Sigmoid colon (tissue), 7 donors: ENCODE results near the gene RAET1G. TPM values are rescaled to one million over a fixed set of nuclear protein-coding genes. Genes with fewer than 3 reads are reported as not detected.
A peak's percentile ranks its signal among the peaks of the same experiment; 100 is the strongest.

ENCODE experiments used
- DNase-seq: peaks from one replicate; pipeline ENCODE4 v3.0.0-alpha.2; 2019
- H3K27ac ChIP-seq, 4 donors: fragments of 200-600 bp; sonication (generic); one replicate each; pipeline ENCODE4 v1.5.1; 2016 to 2019; ENCODE audit warnings: mild to moderate bottlenecking in 1 of 4
- H3K27me3 ChIP-seq, 3 donors: fragments of 200-600 bp; sonication (generic); one replicate each; pipeline ENCODE4 v1.5.1; 2019; ENCODE audit warnings: mild to moderate bottlenecking in 1 of 3
- H3K36me3 ChIP-seq, 4 donors: fragments of 200-600 bp; sonication (generic); one replicate each; pipeline ENCODE4 v1.5.1; 2016 to 2019
- H3K4me1 ChIP-seq, 4 donors: fragments of 200-600 bp; sonication (generic); one replicate each; pipeline ENCODE4 v1.5.1; 2017 to 2019
- H3K4me3 ChIP-seq, 4 donors: fragments of 200-600 bp; sonication (generic); one replicate each; pipeline ENCODE4 v1.5.1; 2017 to 2019; ENCODE audit warnings: mild to moderate bottlenecking in 2 of 4, moderate library complexity in 1 of 4
- H3K9me3 ChIP-seq, 4 donors: fragments of 200-600 bp in 3 of 4; sonication (generic) in 3 of 4; one replicate each; pipeline versions ENCODE4 v1.5.1 to v1.6.1; 2013 to 2019
- EP300 ChIP-seq, 4 donors: sonication (generic); formaldehyde crosslinking; IDR thresholded peaks; one replicate each; pipeline ENCODE4 v1.6.1; 2017; ENCODE audit warnings: antibody characterized with exemption in 4 of 4
- POLR2A ChIP-seq, 2 donors: fragments of 450-650 bp; IDR thresholded peaks; one replicate each; pipeline ENCODE4 v1.6.1; 2016; ENCODE audit warnings: antibody characterized with exemption in 2 of 2, mild to moderate bottlenecking in 2 of 2, moderate library complexity in 2 of 2
- POLR2AphosphoS5 ChIP-seq, 4 donors: sonication (generic); formaldehyde crosslinking; IDR thresholded peaks; one replicate each; pipeline ENCODE4 v1.6.1; 2017; ENCODE audit warnings: antibody characterized with exemption in 4 of 4
- WGBS, 2 donors: extraction: QIAGEN DNeasy Blood & Tissue Kit; methylation state at CpG; one replicate each; pipeline ENCODE4 v1.1.7; 2013; 5-methylcytosine and 5-hydroxymethylcytosine counted together
- intact Hi-C: fragments of 100-400 bp; cut with DNase I; formaldehyde crosslinking; loops from one replicate; pipeline ENCODE4 v1.15.1; 2023
- polyA plus RNA-seq, 3 donors: library from polyadenylated mRNA; stranded (reverse); fragments of 200-250 nt; gene quantifications; one replicate each; pipeline ENCODE4 v1.2.3, GENCODE V29; 2013
- total RNA-seq, 4 donors: library from RNA; depleted of rRNA; stranded (reverse); fragments of >200 nt; gene quantifications; one replicate each; pipeline ENCODE4 v1.1.0, GENCODE V29; 2016
- TF ChIP-seq, protein P1 (sequence below), 4 experiments: fragments of 450-650 bp in 3 of 4; fragments of 200-600 bp in 1 of 4; IDR thresholded peaks; one replicate each; pipeline ENCODE4 v1.5.1; 2016 to 2019; ENCODE audit warnings: antibody characterized with exemption in 4 of 4, mild to moderate bottlenecking in 3 of 4, moderate library complexity in 2 of 4
- donor health status: healthy with polysubstance abuse.
- donor health status: Bipolar disorder and iron deficiency.
- donor health status: healthy.

Gene RAET1G
- total and polyA plus RNA-seq, 7 donors, result 0.23 TPM; not detected in 6

DNA sequence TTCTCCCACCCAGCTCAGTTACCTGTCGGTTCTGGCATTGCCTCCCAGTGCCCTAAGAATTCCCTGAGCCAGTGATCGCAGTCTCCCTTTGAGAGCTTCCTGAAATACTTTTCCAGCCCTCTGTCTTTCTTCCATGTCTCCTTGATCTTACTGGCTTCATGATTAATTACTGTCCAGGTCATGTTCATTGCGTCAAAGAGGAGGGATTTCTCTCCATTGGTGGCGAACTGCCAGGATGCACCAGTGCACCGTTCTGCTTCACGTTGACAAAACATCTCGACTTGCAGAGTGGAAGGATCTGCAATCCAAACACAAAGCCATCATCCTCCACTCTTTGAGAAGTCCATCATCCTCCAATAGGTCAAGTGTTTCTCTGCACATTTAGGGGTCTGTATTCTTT is 33.6 kb downstream of the RAET1G start:
- H3K36me3 ChIP-seq, result no peaks in the 10 kb centered on the region
- intact Hi-C loops, result no loop called here
- WGBS, 2 donors, result 80 to 89% methylated on average over 7 of the region's 7 CpGs
- DNase-seq, result no peak
- peaks cover 0 to 3% (median under 1%) of the 10 kb centered on the region in 4 donors for H3K4me1 ChIP-seq
- H3K27ac ChIP-seq, result no peak overlapping the region
- H3K4me3 ChIP-seq, result no peak overlapping the region
- H3K9me3 ChIP-seq, result no peaks in the 10 kb centered on the region
- TF ChIP-seq POLR2A (IDR thresholded peaks at IDR 0.05) (no peak), EP300 (IDR thresholded peaks at IDR 0.05) (peak in 1 of 4 donors; percentile 17), POLR2AphosphoS5 (IDR thresholded peaks at IDR 0.05) (peak in 1 of 4 donors; percentile 11)
- TF ChIP-seq, protein P1, sequence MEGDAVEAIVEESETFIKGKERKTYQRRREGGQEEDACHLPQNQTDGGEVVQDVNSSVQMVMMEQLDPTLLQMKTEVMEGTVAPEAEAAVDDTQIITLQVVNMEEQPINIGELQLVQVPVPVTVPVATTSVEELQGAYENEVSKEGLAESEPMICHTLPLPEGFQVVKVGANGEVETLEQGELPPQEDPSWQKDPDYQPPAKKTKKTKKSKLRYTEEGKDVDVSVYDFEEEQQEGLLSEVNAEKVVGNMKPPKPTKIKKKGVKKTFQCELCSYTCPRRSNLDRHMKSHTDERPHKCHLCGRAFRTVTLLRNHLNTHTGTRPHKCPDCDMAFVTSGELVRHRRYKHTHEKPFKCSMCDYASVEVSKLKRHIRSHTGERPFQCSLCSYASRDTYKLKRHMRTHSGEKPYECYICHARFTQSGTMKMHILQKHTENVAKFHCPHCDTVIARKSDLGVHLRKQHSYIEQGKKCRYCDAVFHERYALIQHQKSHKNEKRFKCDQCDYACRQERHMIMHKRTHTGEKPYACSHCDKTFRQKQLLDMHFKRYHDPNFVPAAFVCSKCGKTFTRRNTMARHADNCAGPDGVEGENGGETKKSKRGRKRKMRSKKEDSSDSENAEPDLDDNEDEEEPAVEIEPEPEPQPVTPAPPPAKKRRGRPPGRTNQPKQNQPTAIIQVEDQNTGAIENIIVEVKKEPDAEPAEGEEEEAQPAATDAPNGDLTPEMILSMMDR (IDR thresholded peaks at IDR 0.05), result no peak
- no peaks in the 10 kb centered on the region for H3K27me3 ChIP-seq

DNA sequence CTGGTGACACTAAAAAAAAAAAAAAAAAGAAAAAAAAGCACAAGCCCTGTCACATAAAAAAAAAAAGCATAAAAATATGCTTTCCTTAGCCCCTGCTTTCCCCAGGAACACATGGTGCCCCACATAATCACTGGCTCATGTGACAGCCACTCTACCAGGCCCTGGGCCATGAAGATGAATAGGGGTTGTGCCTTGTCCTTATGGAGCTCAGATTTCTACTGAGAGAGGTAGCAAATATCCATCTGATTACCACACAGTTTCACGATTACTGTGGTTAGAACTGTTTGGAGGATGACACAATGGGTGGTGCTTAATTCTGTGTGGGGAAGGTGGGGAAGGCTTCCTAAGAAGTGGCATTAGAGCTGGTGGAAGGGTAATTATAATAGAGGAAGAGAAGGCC is 34.3 kb downstream of the RAET1G start:
- 57 to 59% methylated on average over 1 of the region's 1 CpG for WGBS, 2 donors

DNA sequence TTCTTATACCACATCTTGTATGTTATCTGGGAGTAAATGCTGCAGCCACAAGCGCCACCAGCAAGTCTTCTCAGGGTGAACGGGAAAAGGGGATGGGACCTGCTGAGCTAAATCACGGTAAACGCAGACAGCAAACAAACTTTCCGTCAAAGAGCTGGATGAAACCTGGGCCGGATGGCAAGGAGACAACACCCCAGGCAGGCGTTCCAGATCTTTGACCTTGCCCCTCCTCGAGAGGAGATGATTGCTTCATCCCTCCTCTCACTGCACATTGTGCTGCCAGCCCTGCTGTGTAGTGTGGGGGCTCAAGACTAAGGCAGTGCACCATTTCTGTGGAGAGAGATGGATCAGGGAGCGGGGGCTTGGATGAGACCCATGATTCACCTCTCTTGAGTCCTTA is 34.8 kb downstream of the RAET1G start:
- TF ChIP-seq EP300 (IDR thresholded peaks at IDR 0.05) (no peak), POLR2A (IDR thresholded peaks at IDR 0.05) (no peak), POLR2AphosphoS5 (IDR thresholded peaks at IDR 0.05) (no peak)
- TF ChIP-seq, protein P1 (IDR thresholded peaks at IDR 0.05), result no peak
- H3K4me1 ChIP-seq, result peaks cover 0 to 5% (median 2%) of the 10 kb centered on the region in 4 donors
- no peak for DNase-seq
- no peak overlapping the region for H3K4me3 ChIP-seq
- no peak overlapping the region for H3K27ac ChIP-seq
- no peaks in the 10 kb centered on the region for H3K36me3 ChIP-seq
- H3K9me3 ChIP-seq, result no peaks in the 10 kb centered on the region
- 26 to 81% methylated on average over 9 of the region's 9 CpGs for WGBS, 2 donors
- intact Hi-C loops, result no loop called here
- H3K27me3 ChIP-seq, result no peaks in the 10 kb centered on the region

More for the DNA sequence above, 34.3 kb downstream of the RAET1G start:
- Histone ChIP-seq H3K27ac (no peak overlapping the region), H3K4me3 (no peak overlapping the region), H3K4me1 (peaks cover 0 to 5% (median 2%) of the 10 kb centered on the region in 4 donors), H3K27me3 (no peaks in the 10 kb centered on the region), H3K9me3 (no peaks in the 10 kb centered on the region), H3K36me3 (no peaks in the 10 kb centered on the region)
- intact Hi-C loops, result no loop called here
- DNase-seq, result no peak
- TF ChIP-seq POLR2A (IDR thresholded peaks at IDR 0.05), result no peak
- no peak for TF ChIP-seq EP300 (IDR thresholded peaks at IDR 0.05)
- TF ChIP-seq POLR2AphosphoS5 (IDR thresholded peaks at IDR 0.05), result no peak
- TF ChIP-seq, protein P1 (IDR thresholded peaks at IDR 0.05), result no peak

DNA sequence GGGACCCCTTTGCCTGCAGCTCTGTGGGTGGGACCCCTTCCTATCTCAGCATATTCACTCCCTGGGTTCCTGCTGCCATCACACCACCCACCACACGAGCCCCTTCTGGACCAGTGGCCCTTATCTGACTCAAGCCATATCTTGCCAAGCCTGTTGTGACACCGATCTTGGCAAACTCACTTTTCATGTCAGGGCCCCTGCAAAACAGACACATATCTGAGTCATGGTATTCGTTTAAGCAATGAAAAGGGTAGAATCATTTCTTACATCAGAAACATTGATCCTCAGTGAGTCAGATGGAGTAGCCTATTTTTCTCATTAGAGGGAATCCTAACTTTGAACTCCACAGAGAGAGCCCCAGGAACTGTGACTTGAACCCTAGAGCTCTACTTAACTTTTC is 35.6 kb downstream of the RAET1G start:
- Histone ChIP-seq H3K27me3 (no peaks in the 10 kb centered on the region), H3K4me3 (no peak overlapping the region), H3K9me3 (no peaks in the 10 kb centered on the region), H3K36me3 (no peaks in the 10 kb centered on the region), H3K4me1 (peaks cover 0 to 5% (median 2%) of the 10 kb centered on the region in 4 donors), H3K27ac (no peak overlapping the region)
- 78 to 81% methylated on average over 3 of the region's 3 CpGs for WGBS, 2 donors
- no peak for DNase-seq
- TF ChIP-seq POLR2AphosphoS5 (IDR thresholded peaks at IDR 0.05), result no peak
- TF ChIP-seq, protein P1 (IDR thresholded peaks at IDR 0.05), result no peak
- no peak for TF ChIP-seq EP300 (IDR thresholded peaks at IDR 0.05)
- TF ChIP-seq POLR2A (IDR thresholded peaks at IDR 0.05), result no peak
- intact Hi-C loops, result no loop called here

DNA sequence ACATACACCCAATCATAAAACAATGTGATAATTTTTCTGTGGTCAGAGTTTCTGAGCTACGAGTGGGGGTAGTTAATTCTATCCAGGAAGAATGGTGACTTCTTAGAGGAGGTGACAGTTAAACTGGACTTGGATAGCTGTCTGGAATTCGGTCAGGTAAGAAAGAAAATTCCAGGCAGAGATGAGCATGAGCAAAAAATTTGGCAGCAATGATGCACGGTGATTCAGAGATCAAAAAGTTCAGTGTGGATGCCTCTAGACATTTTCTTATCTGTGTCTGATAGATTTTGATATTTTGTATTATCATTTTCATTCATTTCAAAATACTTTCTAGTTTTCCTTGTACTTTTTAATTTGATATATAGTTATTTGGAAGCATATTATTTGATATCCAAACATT is 37.0 kb downstream of the RAET1G start:
- 87% methylated on average over 3 of the region's 3 CpGs for WGBS, 2 donors

More for the DNA sequence above, 37.0 kb downstream of the RAET1G start:
- Histone ChIP-seq H3K27ac (no peak overlapping the region), H3K4me1 (peaks cover 0 to 5% (median 2%) of the 10 kb centered on the region in 4 donors), H3K9me3 (no peaks in the 10 kb centered on the region), H3K4me3 (no peak overlapping the region), H3K36me3 (no peaks in the 10 kb centered on the region), H3K27me3 (no peaks in the 10 kb centered on the region)
- TF ChIP-seq POLR2A (IDR thresholded peaks at IDR 0.05), result no peak
- TF ChIP-seq POLR2AphosphoS5 (IDR thresholded peaks at IDR 0.05), result no peak
- TF ChIP-seq, protein P1 (IDR thresholded peaks at IDR 0.05), result no peak
- no peak for TF ChIP-seq EP300 (IDR thresholded peaks at IDR 0.05)
- DNase-seq, result no peak
- intact Hi-C loops, result no loop called here
